GM19351 (cell line): ENCODE results near the gene DMD.
A peak's percentile ranks its signal among the peaks of the same experiment; 100 is the strongest.

Experiments
- ATAC-seq: cut with Tn5 transposase; IDR thresholded peaks from one replicate; pipeline ENCODE4 v1.9.1; 2021; ENCODE audit warnings: mild to moderate bottlenecking, moderate library complexity; ENCODE audit not compliant: unreplicated experiment

Gene DMD

DNA sequence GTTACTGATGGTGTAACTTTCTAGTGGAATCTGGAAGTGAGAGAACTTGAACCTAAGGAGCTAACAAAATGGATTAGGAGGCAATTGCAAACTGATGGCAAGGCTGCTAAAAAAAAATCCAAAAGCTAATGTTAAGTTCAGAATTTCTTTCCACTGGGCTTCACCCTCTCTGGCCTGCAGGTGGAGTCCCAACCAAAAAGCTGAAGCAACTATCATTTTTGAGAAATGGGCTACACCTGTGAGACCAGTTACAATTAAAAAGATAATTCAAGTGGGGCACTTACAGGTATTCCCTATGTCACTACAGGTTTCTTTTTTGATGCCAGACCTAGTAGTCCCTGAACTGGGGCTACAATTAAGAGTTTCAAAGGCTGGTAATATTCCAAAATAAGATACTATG lies 1997.4 kb downstream of the DMD start:
- ATAC-seq: peak; percentile 77

GRCh38 chrX:31212856-31213748 lies 1998.2 kb downstream of the DMD start:
- ATAC-seq: no peak

DNA sequence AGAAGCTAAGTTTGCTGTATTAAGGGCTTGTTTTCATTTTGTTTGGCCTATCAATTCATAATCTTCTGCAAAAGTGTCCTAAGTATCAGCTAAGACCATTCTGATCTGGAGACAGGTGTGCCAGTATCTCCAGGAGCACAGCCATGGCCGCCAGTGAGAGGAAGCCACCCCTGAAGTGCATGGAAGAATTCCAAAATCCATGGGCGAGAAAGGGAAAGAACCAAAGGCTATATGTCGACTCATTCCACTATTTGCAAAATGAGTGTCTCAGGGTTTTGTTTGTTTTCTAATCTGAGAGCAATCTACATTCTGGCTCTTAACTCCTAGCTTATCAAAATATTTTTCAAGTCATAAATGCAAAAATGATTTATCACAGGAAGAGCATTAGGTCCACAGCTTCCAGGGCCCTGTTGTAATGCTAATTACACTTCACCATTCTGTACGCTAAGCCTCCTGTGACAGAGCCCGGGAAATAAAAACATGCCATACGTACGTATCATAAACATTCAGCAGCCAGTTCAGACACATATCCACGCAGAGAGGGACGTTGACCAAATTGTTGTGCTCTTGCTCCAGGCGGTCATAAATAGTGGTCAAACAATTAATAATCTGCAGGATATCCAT lies 2002.2 kb downstream of the DMD start:
- no peak for ATAC-seq

- no peak for ATAC-seq
These were observed 2009.8 kb downstream of the DMD start for GRCh38 chrX:31201503-31201902.

GRCh38 chrX:31200430-31200829 lies 2010.9 kb downstream of the DMD start:
- ATAC-seq: peak; percentile 50

DNA sequence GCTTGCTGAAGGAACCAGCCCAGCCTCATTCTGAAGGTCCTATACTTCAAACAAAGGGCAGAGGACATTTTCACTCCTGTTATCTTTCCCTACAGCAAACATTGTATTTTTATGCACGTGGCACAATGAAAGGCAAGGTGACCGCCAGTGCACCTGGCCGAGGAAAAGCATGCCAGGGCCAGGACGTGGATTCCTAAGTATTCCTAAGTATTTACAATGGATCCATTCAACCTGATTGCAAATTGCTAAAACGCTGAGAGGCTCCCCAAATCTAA lies 2011.6 kb downstream of the DMD start:
- no peak for ATAC-seq

- ATAC-seq: no peak
These were observed 2012.1 kb downstream of the DMD start for GRCh38 chrX:31199056-31199839.

- no peak for ATAC-seq
These were observed 2021.0 kb downstream of the DMD start for GRCh38 chrX:31190221-31190975.

GRCh38 chrX:31186693-31187338 lies 2024.5 kb downstream of the DMD start:
- ATAC-seq: no peak

DNA sequence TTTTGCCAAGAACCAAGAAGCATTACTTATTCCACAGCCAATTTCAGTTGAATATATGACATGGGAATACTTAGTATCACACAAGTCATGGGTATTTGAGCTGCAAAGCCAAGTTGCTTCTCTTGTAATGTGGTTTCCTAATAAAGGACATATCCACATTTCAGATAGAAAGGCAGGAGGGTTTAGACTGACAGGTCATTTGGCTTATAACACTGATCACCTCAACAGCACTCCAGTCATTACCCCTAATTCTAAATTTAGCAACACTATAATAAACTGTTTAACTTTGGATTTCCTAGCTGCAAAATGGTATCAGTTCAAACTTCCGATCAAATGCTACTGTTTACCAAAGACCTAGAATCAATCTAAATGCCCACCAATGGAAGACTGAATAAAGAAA lies 2025.5 kb downstream of the DMD start:
- ATAC-seq: no peak

GRCh38 chrX:31181377-31182000 lies 2029.9 kb downstream of the DMD start:
- ATAC-seq: no peak

GRCh38 chrX:31179203-31179602 lies 2032.1 kb downstream of the DMD start:
- ATAC-seq: no peak

DNA sequence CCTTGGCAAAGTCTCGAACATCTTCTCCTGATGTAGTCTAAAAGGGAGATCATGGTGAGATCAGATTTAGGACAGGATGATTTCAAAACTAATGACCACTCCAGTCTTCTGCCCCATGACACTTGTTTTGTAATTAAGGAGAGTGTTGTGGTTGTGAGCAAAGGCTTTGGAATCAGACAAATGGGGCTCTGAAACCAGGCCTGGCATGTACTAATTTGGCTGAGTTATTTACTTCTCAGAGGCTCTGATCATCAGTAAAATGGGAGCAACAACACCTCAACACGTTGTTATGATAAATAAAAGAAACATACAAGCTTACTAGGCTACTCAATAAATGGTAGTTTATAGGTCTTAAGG lies 2032.6 kb downstream of the DMD start:
- no peak for ATAC-seq

- peak; percentile 55 for ATAC-seq
These were observed 2033.1 kb downstream of the DMD start for GRCh38 chrX:31178064-31178768.

DNA sequence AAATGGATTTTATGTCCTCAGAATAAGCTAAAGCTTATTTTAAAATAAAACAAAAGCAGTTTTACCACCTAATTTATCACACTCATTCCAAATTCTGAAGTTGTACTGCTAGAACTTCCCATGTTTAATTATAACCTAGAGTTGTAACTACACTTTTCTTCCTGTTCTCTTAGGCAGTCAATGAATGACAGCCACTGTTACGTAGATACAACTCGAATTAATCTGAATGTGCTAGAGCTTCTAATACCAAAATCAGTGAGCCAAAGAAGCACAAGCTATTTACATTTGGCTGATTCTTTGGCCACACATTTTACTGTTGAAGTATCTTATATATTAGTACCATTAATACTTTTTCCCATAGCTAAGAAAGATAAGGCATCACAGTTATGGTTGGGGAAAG lies 2040.6 kb downstream of the DMD start:
- ATAC-seq: no peak

DNA sequence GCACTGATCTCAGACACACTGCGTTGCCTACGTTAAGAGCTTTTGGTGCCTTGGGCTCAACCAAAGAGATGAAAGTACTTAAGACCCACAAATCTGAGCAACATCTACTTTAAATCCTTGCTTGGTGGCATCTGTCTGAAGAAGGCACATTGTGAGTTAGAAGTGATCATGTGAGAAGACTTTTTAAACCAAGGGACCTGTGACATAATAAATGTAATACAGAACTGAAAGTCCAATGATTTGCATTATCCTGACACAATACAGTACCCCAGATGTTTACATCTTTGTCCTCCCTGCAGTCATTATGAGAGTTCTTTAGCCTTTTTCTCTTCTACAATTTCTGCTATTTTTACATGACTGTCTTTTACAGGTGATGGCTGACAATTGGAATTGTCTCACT lies 2042.8 kb downstream of the DMD start:
- peak; percentile 99 for ATAC-seq

DNA sequence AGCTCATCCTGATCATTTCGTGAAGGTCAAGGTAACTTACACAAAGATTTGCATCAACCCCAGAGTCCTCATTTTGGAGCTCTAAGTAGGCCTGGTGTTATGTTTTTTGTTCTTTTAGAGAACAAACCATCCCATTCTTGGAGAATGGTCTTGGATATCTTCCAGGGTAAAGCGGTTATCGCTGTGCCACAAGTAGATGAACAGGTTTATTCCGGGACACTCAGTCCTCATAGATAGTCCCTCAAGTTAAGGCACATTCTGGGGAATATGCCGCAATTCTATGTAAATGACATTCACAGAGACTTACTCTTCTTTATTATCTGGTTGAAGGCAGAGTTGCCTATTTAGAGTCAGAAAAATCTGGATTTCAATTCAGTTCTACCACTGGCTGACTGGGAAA lies 2044.5 kb downstream of the DMD start:
- ATAC-seq: no peak

DNA sequence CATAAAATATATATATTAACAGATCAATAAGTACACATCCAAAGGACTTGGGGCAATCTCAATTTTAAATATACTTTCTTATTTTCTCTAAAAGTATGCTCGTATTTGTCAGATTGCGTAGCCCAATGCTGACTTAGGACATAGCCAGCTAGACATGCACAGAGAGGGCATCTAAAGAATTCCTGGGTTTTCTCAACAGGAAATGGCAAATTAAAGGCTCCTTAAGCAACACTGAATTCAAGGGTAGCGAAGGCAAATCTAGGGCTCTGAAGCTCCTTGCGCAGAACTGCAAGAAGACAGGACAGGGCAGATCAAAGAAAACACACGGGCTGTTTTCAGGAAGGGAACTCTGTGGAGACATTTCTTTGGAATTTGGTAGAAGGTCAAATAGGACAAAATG lies 2044.9 kb downstream of the DMD start:
- ATAC-seq: no peak

DNA sequence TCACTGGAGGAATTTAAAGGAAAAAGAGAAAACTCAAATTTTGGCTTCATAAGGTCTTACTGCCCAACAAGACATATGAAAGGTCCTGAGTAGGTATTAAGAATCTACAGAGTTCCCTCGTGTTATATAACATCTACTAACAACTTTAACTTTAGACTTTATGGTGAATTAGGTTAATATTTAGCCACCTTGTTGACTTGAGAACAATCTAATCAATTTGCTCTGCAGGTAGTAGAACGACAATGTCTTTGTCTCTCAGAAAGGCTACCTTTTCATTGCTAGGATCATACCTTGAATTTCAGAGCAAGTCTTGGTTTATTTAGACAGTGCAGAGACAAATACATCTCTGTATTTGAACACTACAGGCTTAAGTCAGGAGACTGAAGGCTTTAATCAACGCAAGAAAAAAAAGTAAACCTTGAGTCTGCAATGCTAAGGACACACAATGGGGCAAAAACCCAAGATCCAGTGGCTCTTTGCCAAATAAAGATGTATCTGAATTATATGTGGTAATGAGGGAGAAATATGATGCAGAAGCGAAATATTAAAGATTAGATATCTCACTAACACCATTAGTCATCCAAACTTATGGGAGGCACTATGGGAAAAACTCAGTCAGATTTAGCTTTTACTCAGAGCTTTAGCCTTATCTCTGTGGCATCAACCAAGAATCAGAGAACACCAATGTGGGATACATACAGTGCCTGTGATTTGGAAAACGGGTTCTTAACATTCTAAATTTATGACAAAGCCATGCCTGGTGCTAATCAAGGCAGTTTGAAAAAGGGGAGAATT lies 2045.9 kb downstream of the DMD start:
- ATAC-seq: no peak
